HG03103 (cell line): ENCODE results near the gene ARMC9.
"Not testable (repeated sequence)": the region's sequence is repeated elsewhere in the genome, so short reads cannot be mapped to it uniquely, and the experiment has no call there.

Experiments
- ATAC-seq: cut with Tn5 transposase; IDR thresholded peaks from one replicate; pipeline ENCODE4 v1.9.1; 2021; ENCODE audit warnings: low read depth; ENCODE audit not compliant: unreplicated experiment

Gene ARMC9

DNA sequence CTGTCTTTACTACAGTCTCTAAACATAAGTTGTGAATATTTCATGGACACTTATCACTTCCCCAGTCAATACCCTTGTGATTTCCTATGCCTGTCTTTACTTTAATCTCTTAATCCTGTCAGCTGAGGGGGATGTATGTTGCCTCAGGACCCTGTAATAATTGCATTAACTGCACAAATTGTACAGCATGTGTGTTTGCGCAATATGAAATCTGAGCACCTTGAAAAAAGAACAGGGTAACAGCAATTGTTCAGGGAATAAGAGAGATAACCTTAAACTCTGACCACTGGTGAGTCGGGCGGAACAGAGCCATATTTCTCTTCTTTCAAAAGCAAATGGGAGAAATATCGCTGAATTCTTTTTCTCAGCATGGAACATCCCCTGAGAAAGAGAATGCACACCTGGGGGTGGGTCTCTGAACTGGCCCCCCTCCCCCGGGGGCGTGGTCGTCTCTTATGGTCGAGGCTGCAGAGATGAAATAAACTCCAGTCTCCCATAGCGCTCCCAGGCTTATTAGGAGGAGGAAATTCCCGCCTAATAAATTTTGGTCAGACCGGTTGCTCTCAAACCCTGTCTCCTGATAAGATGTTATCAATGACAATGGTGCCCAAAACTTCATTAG, 177.7 kb downstream of the ARMC9 start:
- ATAC-seq: not testable (repeated sequence)

DNA sequence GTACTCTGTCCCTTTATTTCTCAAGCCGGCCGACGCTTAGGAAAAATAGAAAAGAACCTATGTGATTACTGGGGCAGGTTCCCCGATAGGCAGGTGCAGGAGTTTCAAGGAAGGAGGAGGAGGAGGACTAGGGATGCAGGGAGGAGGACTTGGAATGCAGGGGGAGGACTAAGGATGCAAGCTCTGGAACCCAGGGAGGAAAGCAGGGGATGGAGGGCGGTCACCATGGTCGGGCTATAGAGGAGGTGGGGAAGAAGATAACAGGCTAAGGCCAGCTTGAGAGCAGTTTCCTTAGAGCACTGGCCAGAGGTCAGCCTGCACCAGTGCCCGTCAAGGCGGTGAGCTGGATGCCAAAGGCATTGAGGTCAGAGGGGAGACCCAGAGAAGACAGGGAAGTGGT, 178.4 kb downstream of the ARMC9 start:
- ATAC-seq: no peak

DNA sequence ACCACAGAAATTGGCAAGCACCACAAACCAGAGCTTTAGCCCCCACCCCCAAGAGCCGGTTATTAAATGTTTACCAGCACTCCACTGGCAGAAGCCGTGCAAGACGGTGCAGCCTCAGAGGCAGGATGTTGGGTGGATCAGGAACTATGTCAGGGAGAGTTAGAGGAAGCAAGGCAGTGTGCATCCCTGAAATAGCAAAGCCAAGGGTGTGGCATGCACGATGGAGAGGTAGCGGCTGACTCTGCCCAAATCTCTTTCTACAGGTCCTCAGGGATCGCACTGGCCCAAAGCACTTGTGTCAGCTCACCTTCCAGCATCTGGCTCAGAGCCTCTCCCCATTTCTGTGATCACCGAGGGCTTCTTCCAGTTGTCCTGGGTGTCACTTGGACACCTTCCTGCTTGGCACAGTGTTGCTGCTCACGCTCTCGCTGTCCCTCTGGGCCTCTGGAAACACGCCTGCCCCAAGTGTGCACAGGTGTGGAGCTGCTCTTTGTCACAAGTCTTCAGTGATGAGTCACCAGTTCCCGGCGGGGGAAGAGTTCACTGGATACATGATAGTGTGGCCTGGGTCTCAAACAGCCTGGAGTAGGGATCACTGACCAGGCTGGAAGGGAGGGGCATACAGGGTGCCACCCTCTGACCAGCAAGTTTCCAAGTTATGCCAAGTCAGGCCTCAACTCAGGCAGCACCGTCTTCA, 179.7 kb downstream of the ARMC9 start:
- ATAC-seq: no peak

- no peak for ATAC-seq
Observed at GRCh38 chr2:231379266-231380215, 181.1 kb downstream of the ARMC9 start.

GRCh38 chr2:231380307-231380706, 181.9 kb downstream of the ARMC9 start:
- no peak for ATAC-seq

DNA sequence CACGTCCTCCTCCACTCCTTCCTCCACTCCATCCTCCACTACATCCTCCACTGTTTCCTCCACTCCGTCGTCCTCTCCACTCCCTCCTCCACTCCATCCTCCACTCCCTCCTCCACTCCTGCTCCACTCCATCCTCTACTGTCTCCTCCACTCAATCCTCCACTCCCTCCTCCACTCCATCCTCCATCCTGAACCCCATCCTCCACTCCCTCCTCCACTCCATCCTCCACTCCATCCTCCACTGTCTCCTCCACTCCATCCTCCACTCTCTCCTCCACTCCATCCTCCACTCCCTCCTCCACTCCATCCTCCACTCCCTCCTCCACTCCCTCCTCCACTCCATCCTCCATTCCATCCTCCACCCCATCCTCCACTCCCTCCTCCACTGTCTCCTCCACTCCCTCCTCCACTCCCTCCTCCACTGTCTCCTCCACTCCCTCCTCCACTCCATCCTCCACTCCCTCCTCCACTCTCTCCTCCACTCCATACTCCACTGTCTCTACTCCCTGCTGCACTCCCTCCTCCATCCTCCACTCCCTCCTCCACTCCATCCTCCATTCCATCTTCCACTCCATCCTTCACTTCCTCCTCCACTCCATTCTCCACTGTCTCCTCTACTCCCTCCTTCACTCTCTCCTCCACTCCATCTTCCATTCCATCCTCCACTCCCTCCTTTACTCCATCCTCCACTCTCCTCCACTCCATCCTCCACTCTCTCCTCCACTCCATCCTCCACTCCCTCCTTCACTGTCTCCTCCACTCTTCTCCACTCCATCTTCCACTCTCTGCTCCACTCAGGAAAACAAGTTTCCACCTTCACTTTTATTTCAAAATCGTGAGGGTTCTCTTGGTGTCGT, 182.8 kb downstream of the ARMC9 start:
- ATAC-seq: no peak

DNA sequence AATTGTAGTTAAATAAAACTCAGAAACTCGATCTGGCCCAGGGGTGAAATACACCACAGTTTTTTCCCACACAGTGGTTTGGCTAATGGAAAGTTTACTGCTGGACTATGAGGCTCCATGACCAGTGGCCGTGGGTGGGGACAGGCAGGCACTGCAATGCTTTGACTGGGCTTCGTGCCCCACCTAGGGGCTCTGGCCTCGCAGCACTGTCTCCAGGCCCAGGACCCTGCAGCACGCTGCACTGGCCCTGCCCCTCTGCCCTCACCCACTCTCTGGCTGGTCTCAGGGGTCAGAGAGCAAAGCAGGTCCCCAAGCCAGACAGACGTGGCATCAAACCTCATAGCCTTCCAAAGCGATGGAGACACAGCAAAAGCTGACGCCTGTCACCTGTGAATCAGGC, 183.7 kb downstream of the ARMC9 start:
- no peak for ATAC-seq

GRCh38 chr2:231383416-231384108, 185.1 kb downstream of the ARMC9 start:
- ATAC-seq: no peak

DNA sequence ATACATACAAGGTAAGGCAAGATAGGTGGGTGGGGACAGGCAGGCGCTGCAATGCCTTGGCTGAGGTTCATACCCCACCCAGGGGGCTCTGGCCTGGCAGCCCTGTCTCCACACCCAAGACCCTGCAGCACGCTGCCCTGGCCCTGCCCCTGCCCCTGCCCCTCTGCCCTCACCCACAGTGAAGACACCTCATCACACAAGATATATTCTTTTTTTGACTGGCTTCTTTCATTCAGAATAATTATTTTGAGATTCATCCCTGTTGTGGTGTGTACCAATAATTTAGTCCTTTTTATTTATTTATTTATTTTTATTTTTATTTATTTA, 185.6 kb downstream of the ARMC9 start:
- ATAC-seq: no peak

GRCh38 chr2:231384970-231385369, 186.5 kb downstream of the ARMC9 start:
- no peak for ATAC-seq

- no peak for ATAC-seq
Observed at GRCh38 chr2:231385429-231385828, 187.0 kb downstream of the ARMC9 start.

DNA sequence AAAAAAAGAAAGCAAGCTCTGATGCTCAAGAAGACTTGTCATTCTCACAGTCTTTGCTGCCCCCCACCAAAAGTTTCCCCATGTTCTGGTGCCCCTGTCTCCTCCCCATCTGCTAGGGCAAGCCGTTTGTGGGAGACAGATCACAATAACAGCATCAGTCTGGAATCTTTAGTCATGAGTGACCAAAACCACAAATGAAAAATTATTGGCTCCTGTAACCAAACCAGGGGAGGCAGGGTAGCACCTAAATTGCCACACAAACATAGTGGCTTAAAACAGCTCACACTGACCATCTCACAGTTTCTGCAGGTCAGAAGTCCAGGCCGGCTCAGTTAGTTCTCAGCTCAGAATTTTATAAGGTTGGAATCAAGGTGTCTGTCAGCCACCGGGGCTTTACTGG, 188.0 kb downstream of the ARMC9 start:
- ATAC-seq: no peak

DNA sequence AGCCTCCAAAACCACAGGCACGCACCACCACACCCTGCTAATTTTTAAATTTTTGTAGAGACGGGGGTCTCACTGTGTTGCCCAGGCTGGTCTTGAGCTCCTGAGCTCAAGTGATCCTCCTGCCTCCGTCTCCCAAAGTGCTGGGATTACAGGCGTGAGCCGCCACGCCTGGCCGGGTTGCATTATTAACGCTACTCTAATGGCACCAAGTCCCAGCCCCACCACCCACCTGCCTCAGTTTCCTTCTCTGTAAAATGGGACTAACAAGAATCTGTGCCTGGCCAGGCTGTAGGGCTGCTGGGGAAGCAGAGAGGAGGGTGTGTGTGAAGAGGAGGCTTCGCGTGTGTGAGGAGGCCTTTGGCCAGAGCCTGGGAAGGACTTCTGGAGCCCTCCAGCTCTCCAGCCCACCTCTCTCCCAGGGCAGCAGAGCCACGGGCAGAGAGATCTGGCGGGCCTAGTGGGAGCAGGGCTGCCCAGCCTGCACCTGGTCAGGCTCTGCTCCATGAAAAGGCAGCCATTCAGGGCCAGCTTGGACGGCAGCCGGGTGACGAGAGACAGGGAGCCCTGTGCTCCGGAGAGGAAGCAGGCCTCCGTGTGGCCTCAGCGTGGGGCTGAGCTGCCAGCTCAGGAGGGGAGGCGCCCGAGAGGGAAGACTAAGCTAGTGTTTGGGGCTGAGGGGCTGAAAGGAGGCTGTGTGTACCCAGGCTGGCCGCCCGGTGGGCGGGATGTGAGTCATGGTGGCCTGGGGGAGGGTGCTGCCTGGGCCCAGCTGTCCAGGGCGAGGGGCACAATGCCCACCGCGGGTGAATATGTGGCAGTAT, 189.7 kb downstream of the ARMC9 start:
- no peak for ATAC-seq

DNA sequence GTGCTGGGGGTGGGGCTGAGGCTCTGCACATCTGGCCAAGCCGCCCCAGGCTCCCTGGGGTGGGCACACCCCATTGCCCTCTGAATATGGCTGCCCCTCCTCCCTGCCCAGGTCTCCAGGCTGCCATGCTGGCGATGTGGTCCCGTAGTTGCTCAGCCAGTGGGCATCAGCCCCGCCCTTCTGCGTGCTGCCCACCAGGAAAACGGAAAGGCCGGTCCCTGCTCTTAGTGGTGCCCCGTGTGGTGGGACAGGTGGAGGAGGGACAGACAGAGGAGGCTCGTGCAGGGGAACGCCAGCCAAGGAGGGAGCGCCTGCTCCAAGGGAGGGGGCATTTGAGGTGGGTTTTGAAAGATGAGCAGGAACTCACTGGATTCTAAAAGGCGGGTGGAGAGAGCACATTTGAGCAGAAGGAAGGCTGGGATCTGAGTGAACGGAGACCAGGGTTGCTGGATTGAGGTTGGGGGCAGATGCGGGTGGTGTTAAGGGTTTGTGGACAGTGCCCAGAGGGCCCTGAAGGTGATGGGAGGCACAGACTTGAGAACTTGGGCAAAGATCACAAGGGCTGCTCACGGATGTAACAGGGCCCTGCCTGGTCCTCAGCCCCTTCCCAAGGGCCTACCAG, 190.4 kb downstream of the ARMC9 start:
- no peak for ATAC-seq

DNA sequence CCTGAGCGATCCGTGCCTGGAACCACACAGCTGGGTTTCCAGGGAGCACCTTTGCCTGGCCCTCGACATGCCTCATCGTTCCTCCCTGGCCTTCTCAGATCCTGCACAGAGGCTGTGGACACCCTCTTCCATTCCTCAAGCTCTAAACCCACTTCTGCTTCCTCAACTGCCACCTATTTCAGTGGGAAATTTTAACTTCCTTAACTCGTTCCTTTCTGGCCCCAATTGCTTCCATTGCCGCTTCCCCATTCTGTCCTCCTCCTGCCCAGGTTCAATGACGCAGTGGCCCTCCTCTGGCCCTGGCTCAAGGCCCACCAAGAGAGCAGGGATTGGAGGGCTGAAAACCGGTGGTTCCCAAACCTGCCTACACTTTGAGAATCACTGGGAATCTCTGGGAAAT, 192.2 kb downstream of the ARMC9 start:
- no peak for ATAC-seq

- no peak for ATAC-seq
Observed at GRCh38 chr2:231391981-231392380, 193.6 kb downstream of the ARMC9 start.

DNA sequence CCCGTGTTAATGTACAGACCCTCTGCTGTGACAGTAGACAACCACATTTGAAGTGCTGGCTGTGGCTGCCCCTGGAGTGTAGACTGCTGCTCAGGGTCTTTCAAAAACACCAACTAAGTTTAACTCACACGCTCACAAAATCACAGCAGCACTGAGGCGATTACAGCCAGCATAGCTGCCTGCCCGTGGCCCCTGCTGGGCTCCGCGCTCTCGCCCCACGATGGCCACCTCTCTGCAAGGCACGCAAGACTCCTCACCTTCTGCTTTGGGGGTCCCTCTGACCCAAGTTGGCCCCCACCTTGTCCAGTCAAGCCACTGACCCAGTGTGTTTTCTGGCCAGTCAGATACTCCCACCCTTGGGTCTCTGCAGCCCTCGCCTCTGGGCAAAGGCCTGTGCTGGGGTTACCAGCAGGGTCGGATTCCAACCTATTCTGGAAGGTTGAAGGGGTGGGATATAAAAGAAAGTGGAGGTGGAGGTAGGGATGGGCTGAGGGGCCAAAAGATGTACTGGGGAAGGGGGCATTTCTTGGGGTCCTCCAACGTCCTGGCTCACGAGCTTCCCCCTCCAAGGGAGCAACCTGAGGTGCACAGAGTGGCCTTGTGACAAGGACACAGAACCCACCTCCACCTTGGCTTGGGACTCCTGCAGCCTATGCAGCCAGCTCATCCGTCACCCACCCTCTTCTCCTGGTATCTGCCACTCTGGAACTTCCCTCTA, 194.2 kb downstream of the ARMC9 start:
- ATAC-seq: no peak
